ENCODE results near the gene CCNH. TPM values are rescaled to one million over a fixed set of nuclear protein-coding genes. Genes with fewer than 3 reads are reported as not detected.

CCNH gene
- total RNA-seq, 1 experiment from 2014 or later: 38.3 TPM

- no peaks in the 10 kb centered on the region for H3K27me3 ChIP-seq (ENCODE audit: insufficient read depth, low read length)
- H3K27ac Mint-ChIP-seq: no peak overlapping the region
- no peak overlapping the region for H4K5ac ChIP-seq (ENCODE audit: insufficient read length, low read depth, low read length)
- H3K9me3 Mint-ChIP-seq: no peaks in the 10 kb centered on the region
- no CpG with 5 or more reads among the region's 1 CpG for WGBS (ENCODE audit: extremely low coverage, insufficient read length, low lambda C conversion rate)
- DNase-seq: no peak
- TF ChIP-seq CTCF (conservative IDR thresholded peaks at IDR 0.05): no peak
- H4K91ac ChIP-seq (ENCODE audit: insufficient read length, low read depth, low read length): no peak overlapping the region
- H3K9me3 ChIP-seq (ENCODE audit: control insufficient read depth, low read depth, low read length): no peaks in the 10 kb centered on the region
- H4K20me1 ChIP-seq (ENCODE audit: control insufficient read depth, insufficient read depth, insufficient read length): no peaks in the 10 kb centered on the region
- no peak overlapping the region for H3K9ac ChIP-seq (ENCODE audit: extremely low read depth, insufficient read length, low read length)
- H2BK5ac ChIP-seq (ENCODE audit: insufficient read length, low read length): no peak overlapping the region
- no peak overlapping the region for H4K8ac ChIP-seq (replicated peaks; ENCODE audit: insufficient read length, low read depth, low read length)
- no peaks in the 10 kb centered on the region for H3K23me2 ChIP-seq (ENCODE audit: insufficient read length, low read depth, low read length, poor library complexity, severe bottlenecking)
- H2BK20ac ChIP-seq (ENCODE audit: low read depth, low read length, poor library complexity, severe bottlenecking): no peak overlapping the region
- no peak overlapping the region for H3K14ac ChIP-seq (ENCODE audit: insufficient read depth, low read length)
- no peak overlapping the region for H2AK5ac ChIP-seq (ENCODE audit: insufficient read length, low read length)
- no peak overlapping the region for H3K18ac ChIP-seq (ENCODE audit: insufficient read length, low read depth, low read length)
- H3K4me3 Mint-ChIP-seq: no peak overlapping the region
- no peaks in the 10 kb centered on the region for H3K4me1 Mint-ChIP-seq
- no peaks in the 10 kb centered on the region for H3K36me3 Mint-ChIP-seq (ENCODE audit: insufficient read depth in 1 of 3, low read depth in 3 of 3)
- no peaks in the 10 kb centered on the region for H3K4me1 ChIP-seq (ENCODE audit: insufficient read depth, low read length)
- H3K4me2 ChIP-seq (ENCODE audit: insufficient read depth, insufficient read length, low read length): no peak overlapping the region
- H3T11ph ChIP-seq (ENCODE audit: low read length): no peak overlapping the region
- H2AFZ ChIP-seq (ENCODE audit: low read length): no peak overlapping the region
- no peak overlapping the region for H3K4ac ChIP-seq (ENCODE audit: low read depth, low read length)
- H3K27ac ChIP-seq (ENCODE audit: insufficient read length, low read depth, low read length): no peak overlapping the region
- no peaks in the 10 kb centered on the region for H3K27me3 Mint-ChIP-seq (ENCODE audit: low read depth)
- no peak overlapping the region for H2BK120ac ChIP-seq (ENCODE audit: low read depth, low read length, poor library complexity, severe bottlenecking)
- no peak overlapping the region for H2BK12ac ChIP-seq (ENCODE audit: insufficient read length, low read depth, low read length)
- no peak overlapping the region for H3K56ac ChIP-seq (ENCODE audit: insufficient read length, low read depth, low read length)
- no peaks in the 10 kb centered on the region for H3K79me1 ChIP-seq (ENCODE audit: insufficient read depth, low read depth, low read length, poor library complexity, severe bottlenecking)
- no peak overlapping the region for H2BK15ac ChIP-seq (ENCODE audit: low read depth, low read length)
- no peak overlapping the region for H3K23ac ChIP-seq (ENCODE audit: insufficient read length, low read depth, low read length)
- H3K79me2 ChIP-seq (ENCODE audit: insufficient read depth, low read length): no peaks in the 10 kb centered on the region
These were observed 21.2 kb upstream of the CCNH start for GRCh38 chr5:87433945-87434344.

Data from H9 (cell line).